ENCODE data around the gene LHFPL2. TPM values are rescaled to one million over a fixed set of nuclear protein-coding genes. Genes with fewer than 3 reads are reported as not detected.
A peak's percentile ranks its signal among the peaks of the same experiment; 100 is the strongest.

LHFPL2 gene
- total and polyA plus RNA-seq, 9 of the 15 experiments (the other 6 are each of a cell fraction or from before 2014, with no cell fraction given): 1.0 to 6.6 (median 4.6) TPM

GRCh38 chr5:78659714-78660113 lies 11.1 kb upstream of the LHFPL2 start (continued):
- no peak for TF ChIP-seq ATF1 (CRISPR knock-in tag; IDR thresholded peaks at IDR 0.05)
- peak; percentile 78 for TF ChIP-seq ATF1 (tag; IDR thresholded peaks at IDR 0.05)
- TF ChIP-seq ZNF507 (tag; conservative IDR thresholded peaks at IDR 0.05): no peak
- TF ChIP-seq TAF9B (IDR thresholded peaks at IDR 0.05; ENCODE audit: partially characterized antibody): peak; percentile 42
- peak; percentile 47; the same call in 1 of the 2 replicates for TF ChIP-seq FOXM1 (IDR thresholded peaks at IDR 0.05; ENCODE audit: low read depth)
- no peak for TF ChIP-seq FOXM1 (CRISPR knock-in tag; IDR thresholded peaks at IDR 0.05; ENCODE audit: low read depth)
- no peak for TF ChIP-seq ZBTB17 (CRISPR knock-in tag; IDR thresholded peaks at IDR 0.05)
- no peak for TF ChIP-seq ZNF79 (CRISPR knock-in tag; IDR thresholded peaks at IDR 0.05; ENCODE audit: low read depth)
- peak; percentile 61; the same call in 1 of the 2 replicates for TF ChIP-seq JUND (IDR thresholded peaks at IDR 0.05; ENCODE audit: borderline replicate concordance, low read depth, low read length)
- peak; percentile 83; the same call in 1 of the 3 replicates for TF ChIP-seq JUND (tag; IDR thresholded peaks at IDR 0.05; ENCODE audit: borderline replicate concordance, low read depth, low read length)
- no peak for TF ChIP-seq SNAPC5 (CRISPR knock-in tag; IDR thresholded peaks at IDR 0.05)
- TF ChIP-seq BCLAF1 (IDR thresholded peaks at IDR 0.05; ENCODE audit: borderline replicate concordance in 1 of 2, control insufficient read depth in 1 of 2, low read depth in 2 of 2, low read length in 1 of 2): no peak
- TF ChIP-seq RNF2 (IDR thresholded peaks at IDR 0.05): peak; percentile 30; the same call in 1 of the 2 replicates
- no peak for TF ChIP-seq ZNF589 (CRISPR knock-in tag; IDR thresholded peaks at IDR 0.05; ENCODE audit: low read depth)
- TF ChIP-seq SP2 (IDR thresholded peaks at IDR 0.05; ENCODE audit: extremely low read depth, low read depth, low read length, poor library complexity, severe bottlenecking): no peak
- TF ChIP-seq PTRF (tag; IDR thresholded peaks at IDR 0.05): no peak
- no peak for TF ChIP-seq ZNF140 (CRISPR knock-in tag; IDR thresholded peaks at IDR 0.05)
- no peak for TF ChIP-seq ZBTB7A (IDR thresholded peaks at IDR 0.05; ENCODE audit: borderline replicate concordance, control insufficient read depth, low read depth, low read length)
- TF ChIP-seq ZNF212 (CRISPR knock-in tag; IDR thresholded peaks at IDR 0.05): no peak
- TF ChIP-seq TCF7 (IDR thresholded peaks at IDR 0.05; ENCODE audit: borderline replicate concordance): no peak
- TF ChIP-seq XRCC3 (IDR thresholded peaks at IDR 0.05): no peak
- TF ChIP-seq TFE3 (CRISPR knock-in tag; IDR thresholded peaks at IDR 0.05): no peak
- peak; percentile 36 to 62; a peak in 2 of 4 replicates for TF ChIP-seq KDM1A (IDR thresholded peaks at IDR 0.05)
- TF ChIP-seq HINFP (tag; conservative IDR thresholded peaks at IDR 0.05; ENCODE audit: low read depth): no peak

Measured in K562 (cell line).